PFSK-1 (cell line): Measurements from ENCODE around the gene IRX5.

Source experiments
- FOXP2 ChIP-seq: optimal IDR thresholded peaks from 2 replicates; pipeline ENCODE3; 2011; ENCODE audit warnings: borderline replicate concordance, control low read depth, inconsistent platforms; ENCODE audit not compliant: insufficient read depth; ENCODE audit errors: extremely low read length, extremely low read depth
- POLR2AphosphoS5 ChIP-seq: IDR thresholded peaks from 2 replicates; pipeline ENCODE4 v1.6.1; 2012; ENCODE audit warnings: low read depth, mild to moderate bottlenecking, control low read depth, low read length, moderate library complexity
- REST ChIP-seq, 2 experiments: IDR thresholded peaks; 2 replicates each; pipeline versions ENCODE4 v1.6.1 to v1.8.0; 2011 to 2012; ENCODE audit warnings: low read depth in 2 of 2, low read length in 2 of 2, control low read depth in 1 of 2, inconsistent platforms in 1 of 2, mild to moderate bottlenecking in 1 of 2, moderate library complexity in 1 of 2; ENCODE audit not compliant: insufficient read depth in 1 of 2
- SIN3A ChIP-seq: IDR thresholded peaks from 2 replicates; pipeline ENCODE4 v1.6.1; 2012; ENCODE audit warnings: mild to moderate bottlenecking, low read length, moderate library complexity, borderline replicate concordance; ENCODE audit not compliant: insufficient read depth
- TAF1 ChIP-seq: IDR thresholded peaks from 2 replicates; pipeline ENCODE4 v1.6.1; 2012; ENCODE audit warnings: low read length, control low read depth, borderline replicate concordance; ENCODE audit not compliant: insufficient read depth

IRX5 gene

DNA sequence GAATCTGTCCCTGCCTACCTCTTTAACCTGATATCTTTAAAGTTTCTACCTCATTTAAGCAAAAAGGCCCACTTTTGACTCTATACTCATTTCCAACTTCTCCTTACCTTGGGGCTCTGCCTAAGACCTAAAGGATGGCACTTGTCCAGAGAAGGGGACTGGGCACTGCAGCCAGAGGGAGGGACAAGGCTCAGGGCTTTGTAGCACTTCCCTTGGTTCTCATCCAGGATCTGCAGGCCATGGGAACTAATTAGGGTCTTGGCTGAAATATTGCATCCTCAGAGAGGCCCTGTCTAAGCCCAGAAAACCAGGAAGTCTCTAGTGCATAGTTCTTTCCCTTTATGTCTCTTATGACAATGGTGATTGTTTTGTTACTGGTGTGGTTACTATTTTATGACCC, 37.3 kb downstream of the IRX5 start:
- TF ChIP-seq POLR2AphosphoS5 = no peak
- no peak for TF ChIP-seq TAF1
- no peak for TF ChIP-seq FOXP2
- TF ChIP-seq SIN3A = no peak
- no peak for TF ChIP-seq REST (IDR thresholded peaks at IDR 0.05; ENCODE audit: insufficient read depth in 1 of 2, low read depth in 2 of 2, low read length in 2 of 2)

GRCh38 chr16:54968784-54969183, 38.1 kb downstream of the IRX5 start:
- no peak for TF ChIP-seq FOXP2
- TF ChIP-seq POLR2AphosphoS5 = no peak
- no peak for TF ChIP-seq REST (IDR thresholded peaks at IDR 0.05; ENCODE audit: insufficient read depth in 1 of 2, low read depth in 2 of 2, low read length in 2 of 2)
- no peak for TF ChIP-seq SIN3A
- TF ChIP-seq TAF1 = no peak

GRCh38 chr16:54970016-54970415, 39.4 kb downstream of the IRX5 start:
- TF ChIP-seq SIN3A (no peak), TAF1 (no peak), REST (IDR thresholded peaks at IDR 0.05; ENCODE audit: insufficient read depth in 1 of 2, low read depth in 2 of 2, low read length in 2 of 2) (no peak), FOXP2 (no peak), POLR2AphosphoS5 (no peak)

DNA sequence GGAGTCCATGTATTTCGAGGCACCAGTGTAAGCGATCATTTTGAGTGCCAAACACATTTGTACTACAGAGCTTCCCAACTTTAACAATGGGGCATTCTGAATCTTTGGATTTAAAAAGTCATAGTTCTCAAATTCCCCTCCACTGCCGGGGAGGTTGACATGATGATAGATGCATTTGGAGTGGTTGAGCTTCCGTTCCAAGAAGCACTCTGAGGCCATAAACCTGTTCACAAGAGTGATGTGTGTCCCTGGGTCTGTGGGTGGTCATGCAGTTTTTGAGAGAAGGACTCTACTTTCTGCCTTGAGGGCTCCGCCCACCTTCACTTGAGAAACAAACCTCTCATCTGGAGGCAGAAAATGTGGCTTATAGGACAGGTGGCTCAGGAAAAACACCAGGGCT, 43.7 kb downstream of the IRX5 start:
- no peak for TF ChIP-seq POLR2AphosphoS5
- TF ChIP-seq REST (IDR thresholded peaks at IDR 0.05; ENCODE audit: insufficient read depth in 1 of 2, low read depth in 2 of 2, low read length in 2 of 2) = no peak
- no peak for TF ChIP-seq SIN3A
- TF ChIP-seq TAF1 = no peak
- TF ChIP-seq FOXP2 = no peak

- TF ChIP-seq FOXP2 (no peak), POLR2AphosphoS5 (no peak), REST (IDR thresholded peaks at IDR 0.05; ENCODE audit: insufficient read depth in 1 of 2, low read depth in 2 of 2, low read length in 2 of 2) (no peak), TAF1 (no peak), SIN3A (no peak)
Measured at GRCh38 chr16:54976651-54977200, 46.1 kb downstream of the IRX5 start.
